Urinary bladder (tissue), 4 donors: ENCODE results near the gene XPR1. TPM values are rescaled to one million over a fixed set of nuclear protein-coding genes. Genes with fewer than 3 reads are reported as not detected.
"Not testable (repeated sequence)": the region's sequence is repeated elsewhere in the genome, so short reads cannot be mapped to it uniquely, and the experiment has no call there.

ENCODE experiments used
- DNase-seq: peaks from one replicate; pipeline ENCODE4 v3.0.0-alpha.2; 2015; ENCODE audit errors: extremely low spot score
- H3K27ac ChIP-seq: one replicate; pipeline ENCODE4 v1.5.1; 2013; ENCODE audit warnings: low read depth, mild to moderate bottlenecking, moderate library complexity
- H3K36me3 ChIP-seq: one replicate; pipeline ENCODE4 v1.6.1; 2013; ENCODE audit warnings: mild to moderate bottlenecking, moderate library complexity; ENCODE audit not compliant: insufficient read depth
- H3K4me1 ChIP-seq: one replicate; pipeline ENCODE4 v1.6.1; 2013; ENCODE audit warnings: mild to moderate bottlenecking, moderate library complexity; ENCODE audit not compliant: insufficient read depth
- H3K4me3 ChIP-seq: one replicate; pipeline ENCODE4 v1.5.1; 2013; ENCODE audit warnings: low read depth, low read length
- WGBS: extraction: QIAGEN DNeasy Blood & Tissue Kit; methylation state at CpG from one replicate; pipeline ENCODE4 v1.1.7; 2013; 5-methylcytosine and 5-hydroxymethylcytosine counted together
- polyA plus RNA-seq: library from polyadenylated mRNA; stranded (reverse); fragments of 200-250 nt; gene quantifications from one replicate; pipeline ENCODE4 v1.2.3, GENCODE V29; 2013
- total RNA-seq: library from RNA; depleted of rRNA; stranded (reverse); fragments of >200 nt; gene quantifications from one replicate; pipeline ENCODE4 v1.2.3, GENCODE V29; 2014
- donor health status: healthy with polysubstance abuse.
- donor health status: healthy.

Gene XPR1
- total and polyA plus RNA-seq, 2 donors: 9.9 to 33.6 TPM

DNA sequence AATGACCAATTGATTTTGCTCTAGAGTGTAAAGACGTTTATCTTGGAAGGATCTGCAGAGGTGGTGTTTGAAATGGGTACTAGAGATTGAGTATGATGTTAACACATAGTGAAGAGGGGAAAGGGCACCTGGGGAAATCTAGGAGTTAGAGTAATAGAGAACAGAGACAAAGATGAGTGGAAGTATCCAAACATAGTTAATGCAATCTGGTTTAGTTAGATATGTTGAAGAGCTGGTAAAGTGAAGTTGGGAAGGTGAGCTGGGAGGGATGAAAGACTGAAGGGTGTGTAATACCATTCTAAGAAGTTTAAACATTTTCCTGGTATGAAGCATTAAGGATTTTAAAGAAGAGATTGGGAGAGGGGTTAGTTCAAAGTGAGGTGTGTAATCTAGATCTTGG lies 11.0 kb downstream of the XPR1 start:
- DNase-seq: no peak
- 96% methylated on average over 1 of the region's 1 CpG for WGBS
- Histone ChIP-seq H3K4me1 (no peaks in the 10 kb centered on the region), H3K36me3 (no peaks in the 10 kb centered on the region), H3K4me3 (no peak overlapping the region), H3K27ac (no peak overlapping the region)

DNA sequence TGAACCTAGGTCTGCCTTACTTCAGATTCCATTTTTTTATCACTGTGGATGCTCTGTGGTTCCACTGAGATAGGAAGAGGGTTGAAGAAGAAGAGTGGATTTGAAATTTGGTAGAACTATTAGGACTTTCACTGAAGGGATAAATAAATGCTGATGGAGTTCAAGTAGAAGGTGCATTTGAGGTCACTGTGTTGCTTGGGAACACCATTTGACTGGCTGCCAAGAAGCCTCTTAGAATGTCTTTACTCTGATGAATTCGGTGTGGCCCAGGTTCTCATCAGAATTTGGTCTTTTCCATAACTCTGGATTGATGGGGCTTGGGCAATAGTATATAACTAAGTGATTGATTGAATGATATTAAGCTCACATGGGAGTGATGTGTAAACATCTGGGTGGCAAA lies 11.9 kb downstream of the XPR1 start:
- Histone ChIP-seq H3K4me3 (no peak overlapping the region), H3K36me3 (no peaks in the 10 kb centered on the region), H3K4me1 (no peaks in the 10 kb centered on the region), H3K27ac (no peak overlapping the region)
- no peak for DNase-seq
- 27% methylated on average over 1 of the region's 1 CpG for WGBS

DNA sequence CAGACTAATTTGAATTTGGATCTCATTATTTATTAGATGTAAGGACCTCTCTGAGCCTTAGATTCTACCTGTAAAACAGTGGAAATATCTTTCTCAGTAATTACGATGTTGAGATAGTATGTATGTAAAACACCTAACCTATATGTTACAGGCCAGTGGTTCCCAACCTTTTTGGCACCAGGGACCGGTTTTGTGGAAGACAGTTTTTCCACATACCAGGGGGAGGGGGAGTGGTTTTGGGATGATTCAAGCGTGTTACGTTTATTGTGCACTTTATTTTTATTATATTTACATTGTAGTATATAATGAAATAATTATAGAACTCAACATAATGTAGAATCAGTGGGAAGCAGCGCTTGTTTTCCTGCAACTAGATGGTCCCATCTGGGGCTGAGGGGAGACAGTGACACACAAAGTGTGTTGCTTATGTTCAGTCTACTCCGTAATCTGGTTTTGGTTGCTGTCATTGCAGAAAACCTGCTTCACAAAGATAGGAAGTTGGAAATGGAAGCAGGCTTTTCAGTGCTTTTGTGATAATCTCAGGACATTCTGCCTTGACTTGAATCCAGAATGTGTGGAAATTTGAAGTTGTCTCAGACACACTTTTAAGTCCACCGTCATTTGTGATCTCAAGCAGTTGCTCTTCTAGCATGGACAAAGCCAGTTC lies 12.8 kb downstream of the XPR1 start:
- Histone ChIP-seq H3K4me3 (no peak overlapping the region), H3K36me3 (no peaks in the 10 kb centered on the region), H3K27ac (no peak overlapping the region), H3K4me1 (no peaks in the 10 kb centered on the region)
- DNase-seq: no peak
- WGBS: 85% methylated on average over 7 of the region's 7 CpGs

DNA sequence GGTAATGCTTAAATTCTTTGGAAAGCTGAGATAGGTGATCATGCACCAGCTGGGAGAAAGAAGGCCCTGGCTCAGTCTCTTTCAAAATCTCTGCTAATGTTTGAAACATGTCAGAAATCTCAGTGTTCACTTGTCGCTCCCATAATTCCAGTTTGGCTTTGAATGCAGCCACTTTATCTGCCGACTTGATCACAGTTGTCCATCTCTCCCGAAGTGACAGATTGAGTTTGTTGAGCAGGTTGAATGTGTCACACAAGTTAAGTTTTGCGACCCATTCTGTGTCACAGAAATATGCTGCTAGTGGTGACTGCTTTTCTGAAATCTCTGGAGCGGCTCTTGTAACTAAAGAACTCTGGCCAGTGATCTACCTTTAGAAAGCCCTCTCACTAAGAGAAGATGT lies 13.4 kb downstream of the XPR1 start:
- not testable (repeated sequence) for H3K4me3 ChIP-seq, H3K4me1 ChIP-seq, DNase-seq, H3K27ac ChIP-seq, H3K36me3 ChIP-seq
- WGBS: 81% methylated on average over 5 of the region's 5 CpGs

DNA sequence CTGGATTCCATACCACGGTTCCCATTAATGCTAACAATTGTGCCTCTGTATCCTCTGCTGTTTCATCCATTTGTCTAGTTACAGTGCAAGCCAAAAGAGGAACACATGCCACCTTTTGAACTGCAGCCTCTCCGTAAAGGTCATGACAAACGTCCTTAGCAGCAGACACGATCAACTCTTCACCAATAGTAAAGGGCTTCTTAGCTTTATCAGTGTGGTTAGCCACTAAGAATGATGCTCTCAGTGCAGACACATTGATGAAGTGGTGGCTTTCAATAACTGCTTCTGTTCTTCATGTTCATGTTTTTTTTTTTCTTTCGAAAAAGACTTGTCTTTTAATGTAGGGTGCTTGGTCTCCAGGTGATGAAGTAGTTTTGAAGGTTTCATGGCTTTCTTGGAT lies 14.3 kb downstream of the XPR1 start:
- H3K36me3 ChIP-seq: no peaks in the 10 kb centered on the region
- no peak for DNase-seq
- 89% methylated on average over 5 of the region's 5 CpGs for WGBS

DNA sequence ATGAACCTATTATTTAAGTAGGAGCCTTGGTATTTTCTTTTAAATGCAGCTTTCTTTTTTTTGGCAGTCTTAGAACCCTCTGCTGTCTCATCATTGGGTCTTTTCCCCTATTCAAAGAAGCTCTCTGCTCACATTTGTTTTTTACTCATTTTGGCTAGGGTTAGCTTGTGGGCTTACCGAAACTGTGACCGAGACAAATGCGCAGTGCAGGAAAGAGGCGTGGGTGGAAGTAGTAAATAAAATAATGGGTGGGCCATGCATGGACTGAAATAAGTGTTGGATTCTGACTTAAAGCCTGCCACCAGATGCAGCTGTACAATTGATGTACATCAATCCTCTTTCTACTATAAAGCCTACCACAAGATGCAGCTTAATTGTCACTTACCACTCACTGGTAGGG lies 14.7 kb downstream of the XPR1 start:
- WGBS: 83% methylated on average over 4 of the region's 4 CpGs
- Histone ChIP-seq H3K4me3 (no peak overlapping the region), H3K36me3 (no peaks in the 10 kb centered on the region), H3K27ac (no peak overlapping the region), H3K4me1 (no peaks in the 10 kb centered on the region)
- no peak for DNase-seq

More for the DNA sequence above, 14.3 kb downstream of the XPR1 start:
- Histone ChIP-seq H3K27ac (no peak overlapping the region), H3K4me1 (no peaks in the 10 kb centered on the region), H3K4me3 (no peak overlapping the region)

DNA sequence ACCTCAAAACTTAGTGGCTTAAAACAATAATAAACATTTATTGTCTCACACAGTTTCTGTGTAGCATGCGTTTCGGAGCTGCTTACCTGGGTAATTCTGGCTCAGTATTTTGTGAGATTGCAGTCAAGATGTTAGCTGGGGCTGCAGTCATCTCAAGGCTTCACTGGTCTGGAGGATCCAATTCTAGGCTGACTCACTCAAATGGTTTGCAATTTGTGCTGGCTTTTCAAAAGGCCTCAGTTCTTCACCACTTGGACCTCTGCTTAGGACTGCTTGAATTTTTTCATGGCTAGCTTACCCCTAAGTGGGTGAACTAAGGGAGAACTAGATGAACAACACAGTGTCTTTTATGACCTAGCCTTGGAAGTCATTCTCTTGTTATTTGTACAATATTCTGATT lies 21.0 kb downstream of the XPR1 start:
- H3K4me3 ChIP-seq: no peak overlapping the region
- H3K36me3 ChIP-seq: no peaks in the 10 kb centered on the region
- no peak for DNase-seq
- H3K4me1 ChIP-seq: no peaks in the 10 kb centered on the region
- no peak overlapping the region for H3K27ac ChIP-seq
- WGBS: 95% methylated on average over 2 of the region's 2 CpGs

DNA sequence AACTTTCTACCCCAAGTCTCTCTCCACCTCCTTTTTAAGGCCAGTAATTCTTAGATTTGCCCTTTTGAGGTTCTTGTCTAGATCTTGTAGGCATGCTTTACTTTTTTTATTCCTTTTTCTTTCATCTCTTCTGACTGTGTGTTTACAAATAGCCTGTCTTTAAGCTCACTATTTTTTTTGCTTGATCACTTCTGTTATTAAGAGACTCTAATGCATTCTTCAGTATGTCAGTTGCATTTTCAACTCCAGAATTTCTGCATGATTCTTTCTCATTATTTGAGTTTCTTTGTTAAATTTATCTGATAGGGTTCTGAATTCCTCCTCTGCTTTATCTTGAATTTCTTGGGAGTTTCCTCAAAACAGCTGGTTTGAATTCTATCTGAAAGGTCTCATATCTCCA lies 30.9 kb downstream of the XPR1 start:
- H3K27ac ChIP-seq: no peak overlapping the region

DNA sequence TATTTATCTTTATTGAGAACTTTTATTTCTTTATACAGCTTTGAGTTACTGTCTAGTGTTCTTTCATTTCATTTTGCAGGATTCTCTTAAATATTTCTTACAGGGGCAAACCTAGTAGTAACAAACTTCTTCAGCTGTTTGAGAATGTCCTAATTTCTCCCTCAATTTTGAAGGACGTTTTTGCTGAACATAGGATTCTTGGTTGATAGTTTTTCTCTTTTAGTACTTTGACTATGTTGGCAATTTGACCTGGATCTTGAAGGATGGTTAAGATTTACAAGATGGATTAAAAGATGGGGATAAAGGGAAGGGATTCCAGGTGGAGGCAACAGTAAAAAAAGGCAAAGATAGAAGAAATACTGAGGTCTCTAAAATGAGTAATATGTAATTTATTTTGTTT lies 38.9 kb downstream of the XPR1 start:
- H3K4me3 ChIP-seq: no peak overlapping the region
- DNase-seq: no peak
- H3K4me1 ChIP-seq: no peaks in the 10 kb centered on the region
- WGBS: 96% methylated on average over 1 of the region's 1 CpG
- no peak overlapping the region for H3K27ac ChIP-seq
- no peaks in the 10 kb centered on the region for H3K36me3 ChIP-seq

More for the DNA sequence above, 30.9 kb downstream of the XPR1 start:
- Histone ChIP-seq H3K4me3 (no peak overlapping the region), H3K4me1 (no peaks in the 10 kb centered on the region), H3K36me3 (no peaks in the 10 kb centered on the region)
- DNase-seq: no peak

DNA sequence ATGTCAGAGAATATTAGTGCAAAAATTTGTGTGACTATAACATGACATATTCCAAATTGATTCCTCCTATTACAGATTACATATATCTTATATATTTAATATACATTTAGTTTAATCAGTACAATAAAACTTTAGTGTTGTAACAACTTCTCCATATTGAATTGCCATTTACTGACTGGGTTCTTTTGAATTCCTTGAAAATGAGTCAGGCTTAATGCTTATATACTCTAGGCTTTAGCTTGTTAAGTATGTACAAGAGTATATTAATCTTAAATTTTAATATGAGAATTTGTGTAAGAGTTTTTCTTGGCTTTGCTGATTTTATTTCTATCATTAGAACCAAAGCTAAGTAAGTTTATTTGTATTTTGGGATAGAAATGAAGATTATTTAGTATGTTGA lies 40.3 kb downstream of the XPR1 start:
- Histone ChIP-seq H3K36me3 (no peaks in the 10 kb centered on the region), H3K27ac (no peak overlapping the region), H3K4me3 (no peak overlapping the region), H3K4me1 (no peaks in the 10 kb centered on the region)
- DNase-seq: no peak

DNA sequence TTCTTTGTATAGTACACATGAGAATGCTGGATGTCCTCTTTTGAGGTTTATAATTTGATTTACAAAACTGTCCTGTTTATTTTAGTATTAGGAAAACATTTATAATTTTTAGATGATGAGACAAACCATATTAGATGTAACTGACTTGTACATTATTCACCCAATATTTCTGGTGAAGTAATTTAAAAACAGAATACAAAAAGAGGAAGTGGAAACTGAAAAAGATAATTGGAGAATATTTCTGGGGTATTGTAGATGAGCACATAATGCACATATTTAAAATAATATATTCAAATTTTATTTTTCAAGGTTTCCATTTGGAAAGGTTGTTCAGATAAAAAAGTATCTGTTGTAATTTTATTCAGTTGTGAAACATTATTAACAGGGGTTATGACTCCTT lies 40.7 kb downstream of the XPR1 start:
- H3K36me3 ChIP-seq: no peaks in the 10 kb centered on the region
- DNase-seq: no peak
- no peak overlapping the region for H3K27ac ChIP-seq
- no peaks in the 10 kb centered on the region for H3K4me1 ChIP-seq
- H3K4me3 ChIP-seq: no peak overlapping the region

DNA sequence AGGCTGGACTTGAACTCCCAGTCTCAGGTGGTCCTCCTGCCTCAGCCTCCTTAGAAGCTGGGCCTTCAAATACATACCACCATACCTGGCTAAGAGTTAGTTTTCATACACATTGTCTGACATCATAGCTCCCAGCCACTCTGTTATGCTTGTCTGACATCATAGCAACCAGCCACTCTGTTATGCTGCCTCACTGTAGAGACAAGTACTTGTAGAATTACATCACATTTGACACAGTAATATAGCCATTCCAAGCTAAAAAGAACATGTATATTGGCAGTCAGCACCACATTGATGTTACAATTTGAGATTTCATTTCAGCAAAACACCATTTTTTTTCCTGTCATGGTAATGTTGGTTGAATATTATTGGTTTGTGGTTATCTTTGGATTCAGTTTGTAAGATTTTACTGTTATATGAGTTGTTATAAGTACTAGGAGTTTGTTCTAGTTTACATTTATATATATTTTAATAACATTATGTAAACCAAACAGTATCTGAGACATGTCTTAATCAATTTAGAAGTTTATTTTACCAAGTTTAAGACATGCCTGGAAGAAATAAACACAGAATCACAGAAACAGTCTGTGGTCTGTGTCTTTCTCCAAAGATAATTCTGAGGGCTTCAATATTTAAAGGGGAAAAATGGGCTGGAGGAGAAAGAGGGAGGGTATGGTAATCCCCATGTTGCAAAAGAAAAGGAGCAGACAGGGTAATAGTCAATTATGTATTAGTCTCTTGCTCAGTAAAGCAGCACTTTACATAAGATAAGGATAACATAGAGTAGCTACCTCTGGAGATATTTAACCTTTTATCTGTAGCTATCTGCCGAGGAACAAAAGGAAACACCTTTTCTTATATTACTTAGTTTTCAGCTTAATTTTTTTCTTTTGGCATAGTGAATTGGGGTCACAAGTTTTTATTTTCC lies 43.0 kb downstream of the XPR1 start:
- H3K4me1 ChIP-seq: no peaks in the 10 kb centered on the region
- WGBS: 3% methylated on average over 1 of the region's 1 CpG
- no peak overlapping the region for H3K4me3 ChIP-seq
- H3K27ac ChIP-seq: no peak overlapping the region
- H3K36me3 ChIP-seq: no peaks in the 10 kb centered on the region
- DNase-seq: no peak

DNA sequence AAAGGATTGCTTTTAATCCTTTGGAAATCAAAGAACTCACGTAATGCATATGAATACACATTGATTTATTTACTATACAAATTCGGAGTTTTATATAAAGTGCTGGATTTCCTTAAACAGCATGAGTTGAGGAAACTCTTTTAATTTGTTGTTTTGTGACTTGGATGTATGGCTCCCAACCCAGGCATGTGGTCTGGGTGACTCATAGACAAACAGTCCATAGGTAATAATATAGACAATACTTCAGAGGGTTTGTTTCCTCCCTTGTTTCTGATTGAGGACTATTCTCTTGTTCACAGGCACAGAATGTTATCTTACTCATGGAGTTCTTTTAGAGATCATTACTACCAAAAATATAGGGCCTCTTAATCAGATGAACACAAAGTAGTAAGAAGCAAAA lies 43.8 kb downstream of the XPR1 start:
- no peaks in the 10 kb centered on the region for H3K4me1 ChIP-seq
- H3K4me3 ChIP-seq: no peak overlapping the region
- no peak overlapping the region for H3K27ac ChIP-seq
- 68% methylated on average over 2 of the region's 2 CpGs for WGBS
- H3K36me3 ChIP-seq: no peaks in the 10 kb centered on the region
- no peak for DNase-seq

DNA sequence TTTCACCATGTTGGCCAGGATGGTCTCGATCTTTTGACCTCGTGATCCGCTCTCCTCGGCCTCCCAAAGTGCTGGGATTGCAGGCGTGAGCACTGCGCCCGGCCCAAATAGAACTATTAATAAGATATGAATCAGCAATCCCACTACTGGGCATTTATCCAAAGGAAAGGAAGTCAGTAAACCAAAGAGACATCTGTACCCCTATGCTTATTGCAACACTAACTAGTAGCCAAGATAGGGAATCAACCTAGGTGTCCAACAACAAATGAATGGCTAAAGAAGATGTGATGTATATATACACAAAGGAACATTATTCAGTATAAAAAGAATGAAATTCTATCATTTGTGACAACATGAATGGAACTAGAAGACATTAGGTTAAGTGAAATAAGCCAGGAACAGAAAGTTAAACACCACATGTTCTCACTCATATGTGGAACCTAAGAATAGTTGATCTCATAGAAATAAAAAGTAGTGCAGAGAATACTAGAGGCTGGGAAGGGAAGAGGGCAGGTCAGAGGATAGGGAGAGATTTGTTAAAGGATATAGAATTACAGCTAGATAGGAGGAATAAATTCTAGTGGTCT lies 48.8 kb downstream of the XPR1 start:
- no peak for DNase-seq
- H3K27ac ChIP-seq: no peak overlapping the region
- H3K4me1 ChIP-seq: no peaks in the 10 kb centered on the region
- H3K36me3 ChIP-seq: no peaks in the 10 kb centered on the region
- no peak overlapping the region for H3K4me3 ChIP-seq
- 79% methylated on average over 7 of the region's 7 CpGs for WGBS
